H1 (cell line): ENCODE results near the gene TUT1. TPM values are rescaled to one million over a fixed set of nuclear protein-coding genes. Genes with fewer than 3 reads are reported as not detected.

Source experiments
- ASH2L ChIP-seq: fragments of 200-600, 300-600 bp; sonication (generic); IDR thresholded peaks from one replicate; pipeline ENCODE4 v1.7.1; 2017; ENCODE audit warnings: low read length
- ATF3 ChIP-seq: IDR thresholded peaks from 2 replicates; pipeline ENCODE4 v1.6.1; 2011; ENCODE audit warnings: low read depth, mild to moderate bottlenecking, low read length; ENCODE audit not compliant: insufficient read depth
- BCL11A ChIP-seq, 2 experiments: IDR thresholded peaks; one replicate each; pipeline ENCODE4 v1.6.1; 2011; ENCODE audit warnings: low read depth in 2 of 2, low read length in 2 of 2, mild to moderate bottlenecking in 2 of 2
- CBX5 ChIP-seq: fragments of 300-800, 300-1000 bp; sonication (generic); IDR thresholded peaks from 2 replicates; pipeline ENCODE4 v1.7.1; 2016; ENCODE audit warnings: antibody characterized with exemption, low read length, low read depth
- CEBPB ChIP-seq: IDR thresholded peaks from 2 replicates; pipeline ENCODE4 v1.6.1; 2012; ENCODE audit warnings: low read depth, low read length
- EZH2 ChIP-seq: fragments of 200-600 bp; sonication (generic); IDR thresholded peaks from 2 replicates; pipeline ENCODE4 v1.7.1; 2012; ENCODE audit warnings: low read depth, mild to moderate bottlenecking, moderate library complexity, low read length, inconsistent platforms; ENCODE audit not compliant: severe bottlenecking
- FOSL1 ChIP-seq: IDR thresholded peaks from 2 replicates; pipeline ENCODE4 v1.6.1; 2011; ENCODE audit warnings: mild to moderate bottlenecking, low read depth, low read length, moderate library complexity; ENCODE audit not compliant: insufficient read depth
- GABPA ChIP-seq: IDR thresholded peaks from 2 replicates; pipeline ENCODE4 v1.6.1; 2011; ENCODE audit warnings: mild to moderate bottlenecking, low read length, moderate library complexity, borderline replicate concordance; ENCODE audit not compliant: insufficient read depth
- GTF2F1 ChIP-seq: IDR thresholded peaks from 2 replicates; pipeline ENCODE4 v1.6.1; 2012; ENCODE audit warnings: low read depth, low read length, improper control_type of control experiment, borderline replicate concordance
- KDM1A ChIP-seq: fragments of 200-600, 300-600 bp; sonication (generic); IDR thresholded peaks from 2 replicates; pipeline ENCODE4 v1.7.1; 2016; ENCODE audit warnings: mild to moderate bottlenecking, low read length, borderline replicate concordance
- MAFK ChIP-seq: IDR thresholded peaks from 2 replicates; pipeline ENCODE4 v1.6.1; 2012; ENCODE audit warnings: low read depth, mild to moderate bottlenecking, improper control_type of control experiment, low read length
- POLR2AphosphoS5 ChIP-seq: IDR thresholded peaks from 2 replicates; pipeline ENCODE4 v1.6.1; 2011; ENCODE audit warnings: low read depth, low read length
- RAD21 ChIP-seq, 2 experiments: IDR thresholded peaks in 1 of 2; conservative IDR thresholded peaks in 1 of 2; 2 replicates each; pipeline ENCODE4 v1.6.1; 2011; ENCODE audit warnings: low read depth in 2 of 2, low read length in 2 of 2, improper control_type of control experiment in 1 of 2, inconsistent platforms in 1 of 2, mild to moderate bottlenecking in 1 of 2, moderate library complexity in 1 of 2
- RXRA ChIP-seq: IDR thresholded peaks from 2 replicates; pipeline ENCODE4 v1.6.1; 2011; ENCODE audit warnings: low read depth, mild to moderate bottlenecking, low read length, moderate library complexity; ENCODE audit not compliant: insufficient read depth
- SIRT6 ChIP-seq: IDR thresholded peaks from one replicate; pipeline ENCODE4 v1.7.1; 2012; ENCODE audit warnings: low read length, inconsistent platforms
- SIX5 ChIP-seq: IDR thresholded peaks from 2 replicates; pipeline ENCODE4 v1.6.1; 2011; ENCODE audit warnings: mild to moderate bottlenecking, low read depth, low read length
- SP1 ChIP-seq: IDR thresholded peaks from 2 replicates; pipeline ENCODE4 v1.6.1; 2011; ENCODE audit warnings: low read depth, low read length
- SP4 ChIP-seq: IDR thresholded peaks from 2 replicates; pipeline ENCODE4 v1.6.1; 2012; ENCODE audit warnings: low read length, inconsistent platforms
- TAF1 ChIP-seq: IDR thresholded peaks from 2 replicates; pipeline ENCODE4 v1.6.1; 2011; ENCODE audit warnings: mild to moderate bottlenecking, low read depth, low read length
- TBP ChIP-seq: IDR thresholded peaks from 2 replicates; pipeline ENCODE4 v1.6.1; 2011; ENCODE audit warnings: low read depth, low read length, improper control_type of control experiment
- TEAD4 ChIP-seq: IDR thresholded peaks from 2 replicates; pipeline ENCODE4 v1.6.1; 2012; ENCODE audit warnings: low read depth, low read length, inconsistent platforms, mixed read lengths
- USF2 ChIP-seq: IDR thresholded peaks from 2 replicates; pipeline ENCODE4 v1.6.1; 2011; ENCODE audit warnings: low read length, improper control_type of control experiment
- polyA plus RNA-seq, 7 experiments: library from polyadenylated mRNA; depleted of rRNA in 3 of 7; stranded (reverse) in 5 of 7; unstranded in 2 of 7; fragments of >200 nt in 5 of 7; fragments of 200-250 nt in 2 of 7; gene quantifications; 1 replicate in 5 of 7; 2 replicates in 1 of 7; 4 replicates in 1 of 7; pipeline versions ENCODE4 v1.2.1 to v1.2.3, GENCODE V29; 2011 to 2013; ENCODE audit warnings: missing spikeins in 2 of 7, mixed read lengths in 2 of 7
- total RNA-seq: library from RNA; stranded (reverse); fragmentation: NEBNext Ultra II Directional; extraction: Animal tissue kit (Norgen Biotek cat#: 25700); gene quantifications from 2 replicates; pipeline ENCODE4 v1.2.1, GENCODE V29; 2021

TUT1 gene
- total and polyA plus RNA-seq, 2 of the 8 experiments (the other 6 are each of a cell fraction or from before 2014, with no cell fraction given) = 17.8 to 24.6 TPM

GRCh38 chr11:62545437-62546243, 45.7 kb downstream of the TUT1 start (continued):
- no peak for TF ChIP-seq RXRA
- TF ChIP-seq TEAD4 = no peak; the same call in 1 of the 2 replicates
- TF ChIP-seq SP4 = no peak
- TF ChIP-seq EZH2 = peak; percentile 27
- no peak for TF ChIP-seq SIX5
- no peak for TF ChIP-seq FOSL1
- TF ChIP-seq RAD21 (IDR thresholded peaks at IDR 0.05 in 1 of 2, conservative IDR thresholded peaks at IDR 0.05 in 1 of 2; ENCODE audit: low read depth in 2 of 2, low read length in 2 of 2) = no peak; a peak in 1 of 4 replicates
- no peak for TF ChIP-seq MAFK
- peak; percentile 29 for TF ChIP-seq ASH2L
- peak; percentile 35; the same call in 1 of the 2 replicates for TF ChIP-seq SP1
- TF ChIP-seq CBX5 = no peak
- peak; percentile 33; the same call in 1 of the 2 replicates for TF ChIP-seq POLR2AphosphoS5
- no peak for TF ChIP-seq ATF3
- no peak for TF ChIP-seq GABPA
- TF ChIP-seq GTF2F1 = no peak
- TF ChIP-seq SIRT6 = no peak
- TF ChIP-seq TAF1 = no peak
- no peak for TF ChIP-seq CEBPB
- TF ChIP-seq KDM1A = no peak
- TF ChIP-seq TBP = no peak
- TF ChIP-seq BCL11A (IDR thresholded peaks at IDR 0.05; ENCODE audit: low read depth in 2 of 2, low read length in 2 of 2) = no peak
- no peak for TF ChIP-seq USF2
